NCI-H1105 treated with DMSO at 0.1 percent for 48 hours (cell line): ENCODE results near the gene PPIL1.
A peak's percentile ranks its signal among the peaks of the same experiment; 100 is the strongest.

Source experiments
- DNase-seq: peaks from one replicate; lab custom pipeline; 2025; lab: John Stamatoyannopoulos, UW

The PPIL1 gene

GRCh38 chr6:36834576-36835341 lies 39.8 kb downstream of the PPIL1 start:
- DNase-seq: no peak

DNA sequence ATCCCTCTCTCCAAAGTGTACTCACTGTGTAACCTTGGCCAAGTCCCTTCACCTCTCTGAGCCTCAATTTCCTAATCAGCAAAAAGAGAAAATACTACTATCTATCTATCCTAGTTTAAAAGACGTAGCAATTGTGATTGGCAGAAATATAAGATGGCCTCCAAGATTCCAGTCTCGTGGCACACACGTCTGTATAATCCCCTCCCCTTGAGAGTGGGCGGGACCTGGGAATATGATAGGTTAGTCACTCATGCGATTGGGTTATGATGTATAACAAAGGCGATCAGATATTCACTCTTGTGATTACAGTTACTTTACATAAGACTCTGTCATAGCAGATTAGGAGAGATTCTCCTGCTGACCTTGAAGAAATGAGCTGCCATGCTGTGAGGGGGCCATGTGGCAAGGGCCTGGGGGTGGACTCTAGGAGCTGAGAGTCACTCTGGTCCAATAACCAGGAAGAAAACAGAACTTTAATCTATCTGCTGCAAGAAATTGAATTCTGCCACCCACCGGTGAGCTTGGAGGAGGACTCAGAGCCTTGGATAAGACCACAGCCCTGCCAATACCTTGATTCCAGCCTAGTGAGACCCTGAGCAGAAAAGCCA lies 41.3 kb downstream of the PPIL1 start:
- DNase-seq: no peak

DNA sequence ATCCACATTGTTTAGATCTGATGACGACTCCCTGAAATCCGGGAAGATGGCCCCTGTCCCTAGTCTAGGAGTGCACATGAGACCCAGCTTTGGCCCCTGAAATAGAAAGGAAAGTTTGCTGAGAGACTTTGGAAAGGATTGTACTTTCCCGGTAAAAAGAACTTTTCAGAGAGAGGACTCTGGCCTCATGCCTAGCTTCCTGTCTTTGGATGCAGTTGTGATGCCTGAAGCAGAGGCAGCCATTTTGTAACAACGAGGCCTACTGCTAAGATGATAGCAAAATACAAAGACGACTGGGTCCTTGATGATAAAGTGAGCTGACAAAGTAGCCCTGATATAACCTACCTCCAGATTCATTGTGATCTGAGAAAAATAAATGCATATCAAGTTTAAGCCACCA lies 42.3 kb downstream of the PPIL1 start:
- DNase-seq: no peak

DNA sequence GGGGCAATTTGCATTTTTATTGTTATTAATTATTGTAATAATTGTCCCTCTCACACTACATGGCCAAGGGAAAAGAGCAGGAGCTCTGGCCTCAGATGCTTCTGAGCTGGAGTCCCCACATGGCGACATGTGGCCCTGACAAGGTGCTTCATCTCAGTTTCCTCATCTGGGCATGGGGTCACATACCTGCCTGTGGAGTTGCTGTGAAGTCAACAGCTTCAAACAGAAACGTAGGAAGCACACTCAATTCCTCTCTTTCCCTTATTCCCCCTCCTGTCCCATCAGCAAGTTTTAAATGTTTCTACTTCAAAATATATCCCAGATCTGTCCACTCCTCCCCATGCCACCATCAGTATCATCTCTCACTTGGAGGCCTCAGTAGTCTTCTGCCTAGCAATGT lies 44.0 kb downstream of the PPIL1 start:
- no peak for DNase-seq

GRCh38 chr6:36829919-36830544 lies 44.6 kb downstream of the PPIL1 start:
- DNase-seq: peak; percentile 88

GRCh38 chr6:36827261-36828079 lies 47.1 kb downstream of the PPIL1 start:
- no peak for DNase-seq

GRCh38 chr6:36826520-36827227 lies 47.9 kb downstream of the PPIL1 start:
- DNase-seq: no peak

GRCh38 chr6:36825994-36826393 lies 48.6 kb downstream of the PPIL1 start:
- DNase-seq: no peak

- DNase-seq: no peak
These were observed 49.2 kb downstream of the PPIL1 start for GRCh38 chr6:36825452-36825851.

DNA sequence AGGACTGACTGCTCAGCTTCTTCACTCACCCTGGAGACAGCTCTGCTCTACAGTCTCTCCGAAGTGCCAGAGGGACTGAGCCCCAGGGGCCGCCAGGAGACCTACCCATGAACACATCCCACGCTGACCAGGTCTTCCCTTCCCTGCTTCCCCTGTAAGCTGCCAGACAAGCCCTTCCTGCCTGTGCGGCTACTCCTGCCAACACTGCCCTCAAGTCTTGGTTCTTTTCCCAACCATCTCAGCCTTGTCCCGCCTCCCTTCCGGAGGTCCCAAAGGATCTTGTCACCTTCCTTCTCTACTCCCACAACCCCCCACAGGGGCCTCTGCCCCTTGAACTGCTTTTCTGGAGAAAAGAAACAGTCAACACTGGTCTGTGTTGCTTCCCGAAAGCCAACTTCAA lies 50.4 kb downstream of the PPIL1 start:
- no peak for DNase-seq

DNA sequence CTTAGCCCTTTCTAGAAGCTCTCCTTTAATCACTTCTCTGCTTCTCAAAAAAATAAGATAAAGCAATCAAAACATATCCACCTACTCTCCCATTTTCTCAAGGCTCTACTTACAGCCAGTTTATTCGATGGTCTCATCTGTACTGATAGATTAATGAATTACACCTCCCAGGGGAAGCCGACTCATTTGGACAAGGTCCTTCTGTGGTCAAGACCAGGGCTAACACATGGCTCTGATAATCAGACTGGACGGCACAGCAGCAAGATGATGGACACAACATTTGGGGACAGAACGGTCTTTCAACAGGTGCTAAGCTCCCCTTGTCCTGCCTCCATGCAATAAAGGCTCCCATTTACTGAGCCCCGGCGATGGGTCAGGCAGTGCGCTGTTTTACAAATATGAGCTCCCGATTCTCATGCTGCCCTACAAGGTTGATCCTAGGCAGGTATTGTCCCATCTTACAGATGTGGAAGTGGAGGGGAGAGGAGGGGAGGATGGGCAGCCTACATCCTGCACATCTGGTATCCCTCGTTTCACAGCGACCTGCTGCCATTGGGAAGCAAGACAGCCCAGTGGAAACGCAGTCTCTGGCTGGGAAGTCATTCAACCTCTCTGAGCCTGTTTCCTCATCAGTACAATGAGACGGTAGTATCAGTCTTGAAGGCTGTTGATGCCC lies 51.0 kb downstream of the PPIL1 start:
- DNase-seq: no peak

- no peak for DNase-seq
These were observed 51.9 kb downstream of the PPIL1 start for GRCh38 chr6:36822506-36823269.

GRCh38 chr6:36821581-36822335 lies 52.8 kb downstream of the PPIL1 start:
- no peak for DNase-seq

DNA sequence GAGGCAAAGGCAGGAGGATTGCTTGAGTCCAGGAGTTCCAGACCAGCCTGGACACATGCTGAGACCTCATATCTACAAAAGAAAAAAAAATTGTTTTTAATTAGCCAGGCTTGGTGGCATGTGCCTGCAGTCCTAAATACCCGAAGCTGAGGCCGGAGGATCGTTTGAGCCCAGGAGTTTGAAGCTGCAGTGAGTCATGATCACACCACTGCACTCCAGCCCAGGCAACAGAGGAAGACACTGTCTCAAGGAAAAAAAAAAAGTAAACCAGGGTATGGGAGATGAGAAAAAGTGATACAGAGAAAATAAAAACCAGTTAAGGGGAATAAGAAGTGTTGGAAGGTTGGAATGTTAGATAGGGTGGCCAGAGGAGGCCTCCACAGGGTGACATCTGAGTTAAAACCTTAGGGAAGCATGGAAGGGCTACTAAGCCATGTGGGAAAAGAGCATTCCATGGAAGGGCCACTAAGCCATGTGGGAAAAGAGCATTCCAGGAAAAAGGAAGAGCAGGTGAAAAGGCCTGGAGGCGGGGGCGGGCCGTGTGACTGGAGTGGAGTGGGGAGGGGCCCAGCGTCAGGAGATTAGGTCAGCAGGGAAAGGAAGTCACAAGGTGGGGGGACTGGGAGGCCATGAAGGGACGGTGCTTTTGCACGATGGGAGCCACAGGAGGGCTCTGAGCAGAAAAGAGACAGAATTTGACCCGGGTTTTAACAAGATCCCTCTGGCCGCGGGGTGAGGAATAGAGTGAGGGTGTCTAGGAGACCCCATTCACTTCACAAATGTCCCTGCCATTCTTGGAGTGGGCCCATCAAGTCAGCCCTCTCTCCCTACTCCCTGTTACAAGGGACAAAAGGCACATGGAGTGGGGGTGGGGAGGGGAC lies 53.7 kb downstream of the PPIL1 start:
- DNase-seq: no peak

DNA sequence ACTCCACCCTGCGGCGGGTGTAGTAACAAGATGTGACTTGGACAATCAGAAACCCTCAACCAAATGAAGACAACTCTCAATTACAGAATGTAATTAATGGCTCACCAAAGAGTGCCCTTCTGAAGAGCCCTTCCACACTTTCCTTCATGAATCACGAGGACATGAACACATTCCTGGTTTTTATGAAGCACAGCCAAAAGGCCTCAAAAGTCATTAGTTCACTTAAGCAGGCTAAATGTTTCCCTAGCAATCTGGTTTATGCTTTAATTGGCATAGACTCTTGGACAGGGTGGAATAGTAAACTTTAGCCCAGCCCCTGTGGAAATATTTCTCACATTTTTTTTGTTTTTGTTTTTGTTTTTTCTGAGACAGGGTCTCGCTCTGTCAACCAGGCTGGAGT lies 55.8 kb downstream of the PPIL1 start:
- DNase-seq: no peak

- no peak for DNase-seq
These were observed 56.8 kb downstream of the PPIL1 start for GRCh38 chr6:36817847-36818246.

- DNase-seq: no peak
These were observed 57.3 kb downstream of the PPIL1 start for GRCh38 chr6:36817176-36817817.
